GM12878 (cell line): ENCODE results near the gene GRIA4. TPM values are rescaled to one million over a fixed set of nuclear protein-coding genes. Genes with fewer than 3 reads are reported as not detected.

ENCODE experiments used
- ATAC-seq: fragments of 200-7000 bp; cut with Tn5 transposase; 3 replicates; pipeline ENCODE4 v1.9.1; 2020; ENCODE audit warnings: mild to moderate bottlenecking, moderate library complexity
- BruUV-seq: library from RNA; stranded (reverse); fragments of 400-500 nt; replicated peaks from 2 replicates; lab custom pipeline; 2021; lab: Mats Ljungman, UMichigan
- CTCF ChIA-PET: fragments of 300-600 bp; sonication (Branson Sonifier 250); formaldehyde crosslinking; extraction: SDS; loops from one replicate; lab custom pipeline; 2021; ENCODE audit warnings: inconsistent platforms; lab: Yijun Ruan, JAX
- POLR2A ChIA-PET: fragments of 350-600 bp; formaldehyde crosslinking; extraction: SDS; loops from one replicate; lab custom pipeline; 2021; ENCODE audit warnings: inconsistent platforms; lab: Charles Lee
- RAD21 ChIA-PET: fragments of 300-600 bp; sonication (Branson Sonifier 250); formaldehyde crosslinking; loops from one replicate; lab custom pipeline; 2023; ENCODE audit warnings: antibody characterized with exemption; ENCODE audit not compliant: unreplicated experiment; lab: Charles Lee
- SMC1A ChIA-PET: fragments of 300-600 bp; sonication (Branson Sonifier 250); formaldehyde crosslinking; loops from one replicate; lab custom pipeline; 2023; ENCODE audit not compliant: unreplicated experiment, uncharacterized antibody; lab: Charles Lee
- DNase-seq: peaks from one replicate; pipeline ENCODE4 v3.0.0-alpha.2; 2011; ENCODE audit warnings: low read depth, low spot score
- FAIRE-seq: peaks from 3 replicates; lab custom pipeline; 2011; peaks lifted over from hg19 to GRCh38; lab: Jason Lieb, UNC
- H2AFZ ChIP-seq: 2 replicates; pipeline ENCODE4 v1.6.0; 2011; ENCODE audit warnings: low read depth, low read length, control low read depth; ENCODE audit not compliant: control insufficient read depth
- H3K27ac ChIP-seq: 2 replicates; pipeline ENCODE4 v1.5.1; 2011; ENCODE audit warnings: control low read depth; ENCODE audit not compliant: control insufficient read depth, insufficient read depth
- H3K27me3 ChIP-seq, 2 experiments: replicated peaks in 1 of 2; 2 replicates each; pipeline versions ENCODE4 v1.6.0 to v1.6.1; 2011; ENCODE audit warnings: low read length in 1 of 2; ENCODE audit not compliant: control insufficient read depth in 2 of 2, insufficient read depth in 2 of 2
- H3K36me3 ChIP-seq, 2 experiments: 2 replicates each; pipeline ENCODE4 v1.5.1; 2011; ENCODE audit warnings: low read length in 1 of 2; ENCODE audit not compliant: control insufficient read depth in 2 of 2, insufficient read depth in 2 of 2
- H3K4me1 ChIP-seq: 2 replicates; pipeline ENCODE4 v1.6.1; 2011; ENCODE audit warnings: mild to moderate bottlenecking, low read length, moderate library complexity, mixed read lengths; ENCODE audit not compliant: control insufficient read depth, insufficient read depth
- H3K4me2 ChIP-seq: 2 replicates; pipeline ENCODE4 v1.6.0; 2011; ENCODE audit warnings: control low read depth; ENCODE audit not compliant: control insufficient read depth, insufficient read depth
- H3K4me3 ChIP-seq: fragments of 200-600 bp; sonication (generic); 2 replicates; pipeline ENCODE4 v1.5.1; 2016
- H3K79me2 ChIP-seq: 2 replicates; pipeline ENCODE4 v1.6.0; 2011; ENCODE audit warnings: low read length; ENCODE audit not compliant: control insufficient read depth, insufficient read depth
- H3K9ac ChIP-seq: 2 replicates; pipeline ENCODE4 v1.8.0; 2011; ENCODE audit warnings: low read length, control low read depth, mixed read lengths; ENCODE audit not compliant: control insufficient read depth, insufficient read depth
- H3K9me3 ChIP-seq: replicated peaks from 3 replicates; pipeline ENCODE4 v1.5.1; 2011; ENCODE audit warnings: mild to moderate bottlenecking, low read length; ENCODE audit not compliant: control insufficient read depth, insufficient read depth
- H4K20me1 ChIP-seq: 2 replicates; pipeline ENCODE4 v1.6.0; 2011; ENCODE audit not compliant: control insufficient read depth, insufficient read depth
- ASH2L ChIP-seq: fragments of 300-600, 200-600 bp; sonication (generic); IDR thresholded peaks from 2 replicates; pipeline ENCODE4 v1.6.1; 2017; ENCODE audit warnings: low read depth, mild to moderate bottlenecking, borderline replicate concordance
- BCLAF1 ChIP-seq: fragments of 450-650 bp; IDR thresholded peaks from 2 replicates; pipeline ENCODE4 v1.6.1; 2017; ENCODE audit warnings: antibody characterized with exemption, mild to moderate bottlenecking, moderate library complexity
- E2F8 ChIP-seq: fragments of 450-650 bp; IDR thresholded peaks from 2 replicates; pipeline ENCODE4 v1.6.1; 2018; ENCODE audit warnings: mild to moderate bottlenecking, low read depth, moderate library complexity; ENCODE audit not compliant: partially characterized antibody
- NFYB ChIP-seq: IDR thresholded peaks from 2 replicates; pipeline ENCODE4 v1.6.1; 2011; ENCODE audit warnings: low read depth, mild to moderate bottlenecking, low read length, improper control_type of control experiment, moderate library complexity; ENCODE audit not compliant: insufficient read depth
- RFX5 ChIP-seq: IDR thresholded peaks from 2 replicates; pipeline ENCODE4 v1.6.1; 2011; ENCODE audit warnings: low read depth, low read length, improper control_type of control experiment
- WGBS: methylation state at CpG from one replicate; pipeline ENCODE4 v1.1.6; 2016; ENCODE audit warnings: low lambda C conversion rate; ENCODE audit not compliant: insufficient replicate concordance, insufficient coverage; ENCODE audit errors: missing lambda C conversion rate; 5-methylcytosine and 5-hydroxymethylcytosine counted together
- in situ Hi-C: fragments of 300-500 bp; cut with MboI; formaldehyde crosslinking; loops from 9 replicates; pipeline ENCODE4 v1.14.3; 2018; ENCODE audit warnings: mixed read lengths
- intact Hi-C: fragments of 100-400 bp; cut with micrococcal nuclease; formaldehyde crosslinking; loops from one replicate; pipeline ENCODE4 v1.14.2; 2022; ENCODE audit not compliant: unreplicated experiment
- polyA plus RNA-seq, 11 experiments: library from polyadenylated mRNA; depleted of rRNA in 4 of 11; unstranded in 6 of 11; stranded (reverse) in 5 of 11; fragments of >200 nt; fragmentation: Nextera tagmentation in 4 of 11; fragmentation: Illumina TruSeq in 1 of 11; extraction: Ambion mirVana in 4 of 11; extraction: Trizol in 1 of 11; gene quantifications; 1 replicate in 1 of 11; 2 replicates in 10 of 11; pipeline versions ENCODE4 v1.2.1 to v1.2.3, GENCODE V29; 2011 to 2016; ENCODE audit warnings: inconsistent platforms in 2 of 11, missing spikeins in 2 of 11, low read depth in 1 of 11
- total RNA-seq, 4 experiments: library from RNA; depleted of rRNA in 3 of 4; stranded (reverse); fragments of >200 nt in 3 of 4; fragmentation: Illumina TruSeq in 1 of 4; extraction: Trizol in 1 of 4; gene quantifications; 2 replicates each; pipeline versions ENCODE4 v1.2.1 to v1.2.3, GENCODE V29; 2013 to 2021

The GRIA4 gene
- total and polyA plus RNA-seq, 10 of the 15 experiments (the other 5 are each of a cell fraction or from before 2014, with no cell fraction given): 0.04 TPM; not detected in 9

DNA sequence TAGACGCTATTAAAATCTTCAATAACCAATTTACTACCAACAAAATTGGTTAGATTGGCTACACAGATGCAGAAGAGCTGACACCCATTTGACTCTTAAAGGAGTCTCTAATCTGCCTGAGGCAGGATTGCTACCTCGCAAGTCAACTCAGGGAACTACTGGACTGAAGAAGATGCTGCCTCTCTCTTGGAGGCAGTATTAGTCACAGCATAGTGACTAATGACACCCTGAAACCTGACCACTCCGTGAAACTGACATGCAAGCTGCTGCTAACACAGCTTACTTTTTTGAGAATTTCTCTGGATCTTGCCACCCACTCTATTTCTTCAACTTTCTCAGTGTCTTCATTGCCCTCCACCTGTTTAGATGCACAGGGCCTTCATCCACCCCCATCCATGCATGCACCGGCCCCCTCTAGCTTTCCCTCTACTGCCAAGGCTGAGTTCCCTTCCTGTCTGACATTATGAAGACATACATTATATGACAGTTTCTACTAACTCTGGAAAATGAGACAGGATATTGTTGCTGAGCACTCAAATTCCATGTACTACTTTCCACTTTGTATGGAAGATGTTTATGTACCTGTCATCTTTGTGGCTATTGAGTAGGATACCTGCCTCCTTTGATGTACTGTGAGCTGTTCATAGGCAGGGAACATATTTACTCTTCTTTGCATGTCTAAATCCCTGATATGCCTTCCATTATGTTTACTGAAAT is 229.0 kb downstream of the GRIA4 start:
- H3K4me2 ChIP-seq: no peak overlapping the region
- ChIA-PET RAD21 (no interaction called here), POLR2A (no interaction called here), CTCF (no interaction called here), SMC1A (no interaction called here)
- DNase-seq: no peak
- no TSS peak for BruUV-seq
- no peaks in the 10 kb centered on the region for H3K27me3 ChIP-seq
- 25% methylated on average over 4 of the region's 4 CpGs for WGBS
- no peak overlapping the region for H3K27ac ChIP-seq
- FAIRE-seq: no peak
- no peaks in the 10 kb centered on the region for H3K79me2 ChIP-seq
- peak; percentile 66 for ATAC-seq
- TF ChIP-seq NFYB (no peak), RFX5 (peak; percentile 80), BCLAF1 (no peak)
- H3K36me3 ChIP-seq: no peaks in the 10 kb centered on the region
- no peaks in the 10 kb centered on the region for H4K20me1 ChIP-seq
- no peaks in the 10 kb centered on the region for H3K9me3 ChIP-seq
- H3K9ac ChIP-seq: no peak overlapping the region
- no peaks in the 10 kb centered on the region for H3K4me1 ChIP-seq
- H3K4me3 ChIP-seq: no peak overlapping the region
- H2AFZ ChIP-seq: no peak overlapping the region
- in situ Hi-C loops (no loop called here), intact Hi-C loops (no loop called here)

DNA sequence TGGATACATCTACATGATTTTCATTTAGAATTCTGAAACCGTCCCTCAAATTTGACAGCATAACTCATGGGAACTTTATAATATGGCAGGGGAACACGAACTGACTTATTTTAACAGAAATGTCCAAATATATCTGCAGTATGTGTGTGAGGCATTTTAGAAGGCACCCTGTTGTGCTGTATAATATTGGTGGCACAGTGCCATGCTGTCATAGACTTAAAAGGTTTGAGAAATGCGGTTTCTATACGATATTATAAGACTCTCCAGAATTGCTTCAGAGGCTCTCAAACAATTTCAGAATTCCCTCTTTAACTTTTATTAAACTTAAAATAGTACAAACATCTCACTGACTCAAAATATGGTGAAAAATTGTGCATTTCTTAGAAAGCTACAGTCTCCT is 230.5 kb downstream of the GRIA4 start:
- Histone ChIP-seq H3K79me2 (no peaks in the 10 kb centered on the region), H3K4me2 (no peak overlapping the region), H4K20me1 (no peaks in the 10 kb centered on the region), H2AFZ (no peak overlapping the region), H3K36me3 (no peaks in the 10 kb centered on the region), H3K9ac (no peak overlapping the region), H3K4me1 (no peaks in the 10 kb centered on the region), H3K27ac (no peak overlapping the region), H3K9me3 (no peaks in the 10 kb centered on the region), H3K27me3 (no peaks in the 10 kb centered on the region), H3K4me3 (no peak overlapping the region)
- WGBS: 62% methylated on average over 4 of the region's 4 CpGs
- SMC1A ChIA-PET: no interaction called here
- intact Hi-C loops: no loop called here
- in situ Hi-C loops: no loop called here
- no peak for FAIRE-seq
- POLR2A ChIA-PET: no interaction called here
- CTCF ChIA-PET: no interaction called here
- ATAC-seq: no peak
- BruUV-seq: no TSS peak
- TF ChIP-seq E2F8 (no peak), ASH2L (no peak)
- no peak for DNase-seq
- RAD21 ChIA-PET: no interaction called here
